SK-N-SH treated with all-trans-retinoic acid at 6 μM for 48 hours (cell line): ENCODE measurements around the gene CHN1.

Experiments
- ATAC-seq: fragments of 200-7000 bp; cut with Tn5 transposase; 3 replicates; pipeline ENCODE4 v1.9.1; 2020; ENCODE audit warnings: mild to moderate bottlenecking, moderate library complexity
- ARNTL ChIP-seq: fragments of 450-650 bp; formaldehyde crosslinking; IDR thresholded peaks from 2 replicates; pipeline ENCODE4 v1.5.0; 2020; ENCODE audit warnings: low read depth, mild to moderate bottlenecking, moderate library complexity, borderline replicate concordance
- CSDC2 ChIP-seq: fragments of 250-450 bp; sonication (Bioruptor Pico); IDR thresholded peaks from 2 replicates; pipeline ENCODE4 v1.5.0; 2020; ENCODE audit warnings: mild to moderate bottlenecking, moderate library complexity
- CSRNP3 ChIP-seq: fragments of 250-450 bp; sonication (Bioruptor Pico); IDR thresholded peaks from 2 replicates; pipeline ENCODE4 v1.5.1; 2021; ENCODE audit warnings: mild to moderate bottlenecking, moderate library complexity
- ESRRG ChIP-seq: fragments of 250-450 bp; sonication (Bioruptor Pico); IDR thresholded peaks from 2 replicates; pipeline ENCODE4 v1.6.1; 2021; ENCODE audit warnings: mild to moderate bottlenecking
- GLIS3 ChIP-seq: fragments of 250-450 bp; sonication (Bioruptor Pico); IDR thresholded peaks from 2 replicates; pipeline ENCODE4 v1.5.0; 2020; ENCODE audit warnings: mild to moderate bottlenecking, moderate library complexity
- ISL1 ChIP-seq: fragments of 250-450 bp; sonication (Bioruptor Pico); IDR thresholded peaks from 2 replicates; pipeline ENCODE4 v2.1.2; 2022; ENCODE audit warnings: mild to moderate bottlenecking, moderate library complexity
- OSR1 ChIP-seq: fragments of 250-450 bp; sonication (Bioruptor Pico); IDR thresholded peaks from 2 replicates; pipeline ENCODE4 v1.8.0; 2022; ENCODE audit warnings: moderate library complexity, mild to moderate bottlenecking, inconsistent platforms
- POU6F1 ChIP-seq: fragments of 250-450 bp; sonication (Bioruptor Pico); IDR thresholded peaks from 2 replicates; pipeline ENCODE4 v1.8.0; 2021; ENCODE audit warnings: low read depth, mild to moderate bottlenecking, moderate library complexity, borderline replicate concordance
- RARB ChIP-seq: fragments of 250-450 bp; sonication (Bioruptor Pico); IDR thresholded peaks from 2 replicates; pipeline ENCODE4 v1.8.0; 2021; ENCODE audit warnings: mild to moderate bottlenecking, moderate library complexity
- SNAI2 ChIP-seq: fragments of 250-450 bp; sonication (Bioruptor Pico); IDR thresholded peaks from 2 replicates; pipeline ENCODE4 v1.5.0; 2020; ENCODE audit warnings: mild to moderate bottlenecking, moderate library complexity
- TCF4 ChIP-seq: fragments of 250-450 bp; sonication (Bioruptor Pico); IDR thresholded peaks from 2 replicates; pipeline ENCODE4 v1.8.0; 2021; ENCODE audit warnings: mild to moderate bottlenecking, moderate library complexity, borderline replicate concordance
- TSHZ2 ChIP-seq: fragments of 250-450 bp; sonication (Bioruptor Pico); IDR thresholded peaks from 2 replicates; pipeline ENCODE4 v1.5.0; 2020; ENCODE audit warnings: mild to moderate bottlenecking, moderate library complexity
- ZC3H10 ChIP-seq: fragments of 250-450 bp; sonication (Bioruptor Pico); IDR thresholded peaks from 2 replicates; pipeline ENCODE4 v1.5.1; 2021; ENCODE audit warnings: mild to moderate bottlenecking, moderate library complexity
- ZFP30 ChIP-seq: fragments of 450-650 bp; formaldehyde crosslinking; IDR thresholded peaks from 2 replicates; pipeline ENCODE4 v1.5.0; 2022; ENCODE audit warnings: mild to moderate bottlenecking, moderate library complexity
- ZNF565 ChIP-seq: fragments of 450-650 bp; formaldehyde crosslinking; conservative IDR thresholded peaks from 2 replicates; pipeline ENCODE4 v1.5.0; 2020; ENCODE audit warnings: low read depth, mild to moderate bottlenecking, moderate library complexity
- ZNF70 ChIP-seq: fragments of 450-650 bp; formaldehyde crosslinking; IDR thresholded peaks from 2 replicates; pipeline ENCODE4 v1.5.0; 2020; ENCODE audit warnings: mild to moderate bottlenecking, moderate library complexity
- TF ChIP-seq, protein P1 (sequence below): fragments of 250-450 bp; sonication (Bioruptor Pico); IDR thresholded peaks from 2 replicates; pipeline ENCODE4 v1.5.1; 2020; ENCODE audit warnings: low read depth, mild to moderate bottlenecking, moderate library complexity

The CHN1 gene

GRCh38 chr2:174761837-174762236 lies 243.3 kb downstream of the CHN1 start:
- ATAC-seq: peak; percentile 60
- TF ChIP-seq, protein P1, sequence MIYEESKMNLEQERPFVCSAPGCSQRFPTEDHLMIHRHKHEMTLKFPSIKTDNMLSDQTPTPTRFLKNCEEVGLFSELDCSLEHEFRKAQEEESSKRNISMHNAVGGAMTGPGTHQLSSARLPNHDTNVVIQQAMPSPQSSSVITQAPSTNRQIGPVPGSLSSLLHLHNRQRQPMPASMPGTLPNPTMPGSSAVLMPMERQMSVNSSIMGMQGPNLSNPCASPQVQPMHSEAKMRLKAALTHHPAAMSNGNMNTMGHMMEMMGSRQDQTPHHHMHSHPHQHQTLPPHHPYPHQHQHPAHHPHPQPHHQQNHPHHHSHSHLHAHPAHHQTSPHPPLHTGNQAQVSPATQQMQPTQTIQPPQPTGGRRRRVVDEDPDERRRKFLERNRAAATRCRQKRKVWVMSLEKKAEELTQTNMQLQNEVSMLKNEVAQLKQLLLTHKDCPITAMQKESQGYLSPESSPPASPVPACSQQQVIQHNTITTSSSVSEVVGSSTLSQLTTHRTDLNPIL (CRISPR knock-in tag): no peak
- TF ChIP-seq TSHZ2 (CRISPR knock-in tag): no peak
- TF ChIP-seq SNAI2: no peak
- TF ChIP-seq TCF4 (CRISPR knock-in tag): no peak
- no peak for TF ChIP-seq CSRNP3
- no peak for TF ChIP-seq OSR1
- TF ChIP-seq POU6F1 (CRISPR knock-in tag): no peak
- no peak for TF ChIP-seq ZFP30 (CRISPR knock-in tag)
- TF ChIP-seq CSDC2 (CRISPR knock-in tag): no peak
- TF ChIP-seq ARNTL: no peak
- TF ChIP-seq GLIS3 (CRISPR knock-in tag): no peak
- TF ChIP-seq RARB: no peak
- TF ChIP-seq ESRRG (CRISPR knock-in tag): no peak
- TF ChIP-seq ZNF70 (CRISPR knock-in tag): no peak

DNA sequence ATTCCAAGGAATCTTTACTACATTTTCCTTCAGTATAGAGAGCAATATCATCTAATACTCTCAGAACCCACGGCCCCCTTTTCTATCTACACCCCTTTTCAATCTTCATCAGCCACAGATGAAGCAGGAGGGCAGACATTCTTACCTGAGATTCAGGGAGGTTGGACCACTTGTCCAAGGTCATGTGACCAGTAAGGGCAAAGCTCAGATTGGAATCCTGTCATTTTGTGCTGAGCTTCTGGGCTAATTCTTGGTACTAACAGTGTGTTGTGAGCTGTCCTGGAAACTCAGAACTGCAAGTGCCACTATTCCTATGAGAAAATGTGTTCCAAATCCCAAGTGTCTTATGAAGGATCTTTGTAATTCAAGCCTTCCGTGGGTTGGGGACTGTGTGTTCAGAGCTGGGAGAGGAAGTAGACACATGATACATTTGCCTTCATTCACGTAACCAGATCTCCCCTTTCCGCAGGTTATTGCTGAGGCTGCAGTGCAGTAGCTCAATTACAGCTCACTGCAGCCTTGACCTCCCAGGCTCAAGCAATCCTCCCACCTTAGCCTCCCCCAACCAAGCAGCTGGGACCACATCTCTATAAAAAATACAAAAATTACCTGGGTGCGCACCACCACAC lies 244.2 kb downstream of the CHN1 start:
- ATAC-seq: no peak
- TF ChIP-seq TCF4 (CRISPR knock-in tag) (no peak), ZFP30 (CRISPR knock-in tag) (no peak), ISL1 (CRISPR knock-in tag) (no peak), OSR1 (no peak), GLIS3 (CRISPR knock-in tag) (no peak), ZC3H10 (CRISPR knock-in tag) (no peak), POU6F1 (CRISPR knock-in tag) (no peak), ZNF70 (CRISPR knock-in tag) (no peak), ARNTL (no peak), ZNF565 (CRISPR knock-in tag) (no peak)
- TF ChIP-seq, protein P1 (CRISPR knock-in tag): no peak

- ATAC-seq: no peak
- TF ChIP-seq ZNF70 (CRISPR knock-in tag) (no peak), OSR1 (no peak), ARNTL (no peak), SNAI2 (no peak), ZNF565 (CRISPR knock-in tag) (no peak)
Measured at GRCh38 chr2:174759381-174760065, 245.7 kb downstream of the CHN1 start.
